ENCODE data around the gene FBF1. TPM values are rescaled to one million over a fixed set of nuclear protein-coding genes. Genes with fewer than 3 reads are reported as not detected.

Gene FBF1
- total RNA-seq, 1 donor from 2014 or later, result 8.9 TPM

DNA sequence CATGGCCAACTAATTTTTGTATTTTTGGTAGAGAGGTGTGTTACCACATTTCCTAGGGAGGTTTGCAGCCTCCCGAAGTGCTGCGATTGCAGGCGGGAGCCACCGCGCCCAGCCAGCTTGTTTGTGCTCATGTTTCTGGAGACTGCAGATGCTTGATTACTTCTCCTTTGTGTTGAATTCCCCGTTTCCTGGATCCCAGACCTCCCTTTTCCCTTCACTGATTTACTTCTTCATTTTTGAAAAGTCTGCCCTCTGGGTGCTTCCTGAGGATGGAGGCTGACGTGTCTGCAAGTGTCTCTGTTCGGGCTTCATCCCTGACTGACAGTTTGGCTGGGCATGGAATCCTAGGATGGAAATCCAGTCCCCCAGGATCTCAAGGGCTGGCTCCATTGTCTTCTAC is 55.4 kb downstream of the FBF1 start:
- H3K27ac ChIP-seq, result no peak overlapping the region
- no peaks in the 10 kb centered on the region for H3K9me3 ChIP-seq
- TF ChIP-seq, protein P1, sequence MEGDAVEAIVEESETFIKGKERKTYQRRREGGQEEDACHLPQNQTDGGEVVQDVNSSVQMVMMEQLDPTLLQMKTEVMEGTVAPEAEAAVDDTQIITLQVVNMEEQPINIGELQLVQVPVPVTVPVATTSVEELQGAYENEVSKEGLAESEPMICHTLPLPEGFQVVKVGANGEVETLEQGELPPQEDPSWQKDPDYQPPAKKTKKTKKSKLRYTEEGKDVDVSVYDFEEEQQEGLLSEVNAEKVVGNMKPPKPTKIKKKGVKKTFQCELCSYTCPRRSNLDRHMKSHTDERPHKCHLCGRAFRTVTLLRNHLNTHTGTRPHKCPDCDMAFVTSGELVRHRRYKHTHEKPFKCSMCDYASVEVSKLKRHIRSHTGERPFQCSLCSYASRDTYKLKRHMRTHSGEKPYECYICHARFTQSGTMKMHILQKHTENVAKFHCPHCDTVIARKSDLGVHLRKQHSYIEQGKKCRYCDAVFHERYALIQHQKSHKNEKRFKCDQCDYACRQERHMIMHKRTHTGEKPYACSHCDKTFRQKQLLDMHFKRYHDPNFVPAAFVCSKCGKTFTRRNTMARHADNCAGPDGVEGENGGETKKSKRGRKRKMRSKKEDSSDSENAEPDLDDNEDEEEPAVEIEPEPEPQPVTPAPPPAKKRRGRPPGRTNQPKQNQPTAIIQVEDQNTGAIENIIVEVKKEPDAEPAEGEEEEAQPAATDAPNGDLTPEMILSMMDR (IDR thresholded peaks at IDR 0.05), result no peak
- H3K4me1 ChIP-seq, result no peaks in the 10 kb centered on the region
- H3K36me3 ChIP-seq, result peaks cover 2 to 12% of the 10 kb centered on the region in 2 donors
- intact Hi-C loops (cut with DNase I), result no loop called here
- no peak for DNase-seq (ENCODE audit: low spot score in 2 of 2)
- no peaks in the 10 kb centered on the region for H3K27me3 ChIP-seq
- H3K4me3 ChIP-seq, result no peak overlapping the region

DNA sequence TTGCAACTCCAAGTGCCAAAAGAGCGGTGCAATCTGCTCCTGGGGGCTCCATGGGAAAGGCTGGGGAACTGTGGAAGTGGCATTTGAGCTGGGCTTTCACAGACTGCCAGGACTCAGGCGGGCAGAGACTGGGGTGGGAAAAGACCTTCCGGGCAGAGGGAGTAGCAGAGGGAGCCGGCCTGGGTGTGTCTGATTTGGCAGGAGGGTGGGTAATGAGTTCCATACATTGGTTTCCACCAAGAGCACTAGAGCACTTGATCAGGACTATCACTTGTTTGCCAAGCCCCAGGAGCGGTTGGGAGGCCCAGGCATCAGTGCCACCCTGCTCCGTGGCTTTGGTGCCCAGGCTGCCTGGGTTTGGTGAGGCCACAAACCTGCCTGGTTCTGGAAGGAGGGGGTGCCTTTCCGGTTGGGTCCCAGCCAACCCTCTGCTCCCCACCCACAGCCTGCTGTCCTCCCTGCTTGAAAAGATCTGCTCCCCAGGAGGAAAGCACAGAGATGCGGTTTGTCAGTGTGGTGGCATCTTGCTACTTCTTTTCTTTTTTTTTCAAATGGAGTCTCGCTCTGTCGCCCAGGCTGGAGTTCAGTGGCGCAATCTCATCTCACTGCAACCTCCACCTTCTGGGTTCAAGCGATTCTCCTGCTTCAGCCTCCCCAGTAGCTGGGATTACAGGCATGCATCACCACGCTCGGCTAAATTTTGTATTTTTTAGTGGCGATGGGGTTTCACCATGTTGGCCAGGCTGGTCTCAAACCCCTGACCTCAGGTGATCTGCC is 59.0 kb downstream of the FBF1 start:
- Histone ChIP-seq H3K27me3 (no peaks in the 10 kb centered on the region), H3K36me3 (no peaks in the 10 kb centered on the region), H3K9me3 (no peaks in the 10 kb centered on the region), H3K4me1 (peaks cover 0 to 5% of the 10 kb centered on the region in 2 donors), H3K27ac (no peak overlapping the region), H3K4me3 (no peak overlapping the region)
- no peak for DNase-seq (ENCODE audit: low spot score in 2 of 2)
- TF ChIP-seq, protein P1 (IDR thresholded peaks at IDR 0.05), result no peak
- intact Hi-C loops (cut with DNase I), result no loop called here

DNA sequence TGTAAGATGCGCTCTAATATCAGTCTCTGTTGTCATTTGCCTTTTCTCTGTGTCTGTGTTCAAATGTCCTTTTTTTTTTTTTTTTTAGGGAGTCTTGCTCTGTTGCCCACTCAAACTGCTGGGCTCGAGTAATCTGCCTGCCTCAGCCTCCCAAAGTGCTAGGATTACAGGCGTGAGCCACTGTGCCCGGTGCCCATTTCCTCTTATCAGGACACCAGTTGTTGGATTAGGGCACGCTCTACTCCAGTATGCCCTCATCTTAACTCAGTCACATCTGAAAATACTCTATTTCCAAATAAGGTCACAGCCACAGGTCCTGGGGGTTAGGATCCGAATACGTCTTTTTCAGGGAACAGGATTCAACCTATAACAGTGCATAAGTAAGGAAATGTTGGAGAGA is 60.6 kb downstream of the FBF1 start:
- Histone ChIP-seq H3K9me3 (no peaks in the 10 kb centered on the region), H3K4me1 (peaks cover 12 to 21% of the 10 kb centered on the region in 2 donors), H3K27me3 (no peaks in the 10 kb centered on the region), H3K36me3 (no peaks in the 10 kb centered on the region), H3K27ac (peak overlapping the region; percentile 2 to 9), H3K4me3 (no peak overlapping the region)
- TF ChIP-seq, protein P1 (IDR thresholded peaks at IDR 0.05), result no peak
- intact Hi-C loops (cut with DNase I), result no loop called here
- DNase-seq (ENCODE audit: low spot score in 2 of 2), result no peak

DNA sequence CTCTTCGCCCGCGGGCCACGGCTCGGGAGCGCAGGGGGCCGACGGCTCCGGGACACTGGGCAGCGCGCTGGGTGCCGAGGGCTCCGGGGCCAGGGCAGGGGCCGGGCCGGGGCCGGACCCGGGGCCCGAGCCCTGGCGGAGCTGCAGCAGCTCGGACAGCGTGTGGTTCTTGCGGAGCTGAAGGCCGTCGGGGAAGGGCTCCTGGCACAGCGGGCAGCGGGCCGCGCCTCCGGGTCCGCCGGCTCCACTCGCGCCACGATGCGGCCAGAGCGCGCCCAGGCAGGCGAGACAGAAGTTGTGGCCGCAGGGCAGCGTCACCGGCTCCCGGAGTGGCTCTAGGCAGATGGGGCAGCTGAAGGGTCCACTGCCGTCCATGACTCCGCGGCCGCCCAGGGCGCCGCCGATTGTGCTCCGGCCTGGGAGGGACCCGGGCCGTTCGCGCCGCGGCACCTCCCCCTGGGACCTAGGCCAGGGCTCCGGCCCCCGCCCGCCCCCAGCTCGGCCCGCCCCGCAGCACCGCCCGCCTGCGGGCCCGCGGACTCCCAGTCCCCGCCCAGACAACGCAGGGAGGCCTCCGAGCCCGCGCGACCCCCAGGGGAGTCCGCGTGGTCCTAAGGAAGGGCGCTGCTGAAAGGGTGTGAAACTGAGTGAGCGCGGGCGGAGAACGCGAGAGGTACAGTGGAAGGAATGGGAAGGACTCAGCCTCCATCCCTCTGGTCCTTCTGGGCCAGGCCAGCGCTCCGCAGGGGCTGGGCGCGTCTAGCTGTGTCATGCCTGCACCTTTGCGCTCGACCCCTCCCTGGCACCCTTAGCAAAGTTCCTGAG is 62.5 kb downstream of the FBF1 start, which contains the start of gene TRIM47:
TRIM47 (minus strand) TSS at position 408 of the 825 bp plus-strand sequence; CDS start at position 375, 33 bp downstream.
- Histone ChIP-seq H3K9me3 (no peaks in the 10 kb centered on the region), H3K4me3 (peak within 1 kb of the TSS; percentile 85 to 96), H3K4me1 (peaks cover 27 to 40% of the 10 kb centered on the region in 2 donors), H3K27me3 (no peaks in the 10 kb centered on the region), H3K27ac (peak within 1 kb of the TSS; percentile 96 to 99), H3K36me3 (peaks cover 13% of the 10 kb centered on the region in 2 donors)
- intact Hi-C loops (cut with DNase I), result loop anchor here (1.0 to 10.0 kb wide), 3 partner anchors 18 to 214 kb away; partner anchors contain the start of genes RECQL5, SAP30BP and TRIM65
- TF ChIP-seq, protein P1 (IDR thresholded peaks at IDR 0.05), result no peak
- DNase-seq (ENCODE audit: low spot score in 2 of 2), result peak in 1 of 2 donors; percentile 88

DNA sequence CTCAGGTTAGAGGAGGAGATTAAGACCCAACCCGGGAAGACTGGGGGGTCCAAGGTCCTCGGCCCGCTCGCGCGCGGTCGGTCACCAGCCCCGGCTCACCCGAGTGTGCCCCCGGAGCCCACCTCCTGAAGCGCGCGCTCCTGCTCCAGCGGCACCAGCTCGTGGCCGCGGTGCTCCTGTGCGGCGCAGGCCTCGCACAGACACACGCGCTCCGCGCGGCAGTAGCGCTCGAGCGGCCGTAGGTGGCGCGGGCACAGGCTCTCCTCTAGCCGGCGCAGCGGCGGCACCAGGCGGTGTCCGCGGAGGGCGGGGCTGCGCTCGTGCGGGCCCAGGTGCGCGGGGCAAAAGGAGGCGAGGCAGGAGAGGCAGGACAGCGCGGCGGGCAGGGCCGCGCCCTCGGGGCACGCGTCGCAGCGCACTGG is 63.1 kb downstream of the FBF1 start:
- Histone ChIP-seq H3K36me3 (peaks cover 13% of the 10 kb centered on the region in 2 donors), H3K4me1 (peaks cover 33 to 45% of the 10 kb centered on the region in 2 donors), H3K27ac (peak overlapping the region; percentile 96 to 99), H3K9me3 (no peaks in the 10 kb centered on the region), H3K4me3 (peak overlapping the region; percentile 85 to 96), H3K27me3 (no peaks in the 10 kb centered on the region)
- peak in 1 of 2 donors; percentile 86 for DNase-seq (ENCODE audit: low spot score in 2 of 2)
- TF ChIP-seq, protein P1 (IDR thresholded peaks at IDR 0.05), result peak in 2 of 3 experiments; percentile 48 to 51
- intact Hi-C loops (cut with DNase I), result loop anchor here (1.0 to 10.0 kb wide), 5 partner anchors 19 to 213 kb away; partner anchors contain the start of genes MRPL38, RECQL5, SAP30BP and TRIM65

All from ascending aorta (tissue), 2 donors.